Muscle of leg (tissue), 11 donors: ENCODE data around the gene YPEL5. TPM values are rescaled to one million over a fixed set of nuclear protein-coding genes. Genes with fewer than 3 reads are reported as not detected.

Source experiments
- DNase-seq: peaks from one replicate; pipeline ENCODE4 v3.0.0; 2013
- H3K27ac ChIP-seq: one replicate; pipeline ENCODE4 v1.5.1; 2013; ENCODE audit warnings: mild to moderate bottlenecking, low read length, control low read depth
- H3K27me3 ChIP-seq: one replicate; pipeline ENCODE4 v1.6.1; 2013; ENCODE audit warnings: low read length; ENCODE audit not compliant: control insufficient read depth, insufficient read depth
- H3K36me3 ChIP-seq: one replicate; pipeline ENCODE4 v1.6.1; 2013; ENCODE audit warnings: low read length; ENCODE audit not compliant: control insufficient read depth, insufficient read depth
- H3K4me1 ChIP-seq: one replicate; pipeline ENCODE4 v1.6.1; 2013; ENCODE audit warnings: low read length; ENCODE audit not compliant: control insufficient read depth, insufficient read depth
- H3K4me3 ChIP-seq: one replicate; pipeline ENCODE4 v1.5.1; 2013; ENCODE audit warnings: low read length, control low read depth
- H3K9me3 ChIP-seq: replicated peaks from 2 replicates; pipeline ENCODE4 v1.6.1; 2013; ENCODE audit warnings: low read depth, low read length; ENCODE audit not compliant: control insufficient read depth
- WGBS: methylation state at CpG from one replicate; pipeline ENCODE4 v1.1.5; 2013; ENCODE audit warnings: missing lambda C conversion rate; ENCODE audit not compliant: insufficient coverage; 5-methylcytosine and 5-hydroxymethylcytosine counted together
- polyA plus RNA-seq, 8 donors: library from polyadenylated mRNA; unstranded; fragments of 120-200 nt; gene quantifications; one replicate each; pipeline versions ENCODE4 v1.2.1 to v1.2.3, GENCODE V29; 2013; ENCODE audit warnings: inconsistent platforms in 1 of 8, low replicate concordance in 1 of 8; ENCODE audit not compliant: insufficient read length in 8 of 8, insufficient read depth in 1 of 8
- total RNA-seq: library from RNA; stranded (reverse); fragments of 120-200 nt; gene quantifications from one replicate; pipeline ENCODE4 v1.2.4, GENCODE V29; 2013

YPEL5 gene
- total and polyA plus RNA-seq, 9 donors, result 33.4 to 53.2 (median 45.6) TPM

DNA sequence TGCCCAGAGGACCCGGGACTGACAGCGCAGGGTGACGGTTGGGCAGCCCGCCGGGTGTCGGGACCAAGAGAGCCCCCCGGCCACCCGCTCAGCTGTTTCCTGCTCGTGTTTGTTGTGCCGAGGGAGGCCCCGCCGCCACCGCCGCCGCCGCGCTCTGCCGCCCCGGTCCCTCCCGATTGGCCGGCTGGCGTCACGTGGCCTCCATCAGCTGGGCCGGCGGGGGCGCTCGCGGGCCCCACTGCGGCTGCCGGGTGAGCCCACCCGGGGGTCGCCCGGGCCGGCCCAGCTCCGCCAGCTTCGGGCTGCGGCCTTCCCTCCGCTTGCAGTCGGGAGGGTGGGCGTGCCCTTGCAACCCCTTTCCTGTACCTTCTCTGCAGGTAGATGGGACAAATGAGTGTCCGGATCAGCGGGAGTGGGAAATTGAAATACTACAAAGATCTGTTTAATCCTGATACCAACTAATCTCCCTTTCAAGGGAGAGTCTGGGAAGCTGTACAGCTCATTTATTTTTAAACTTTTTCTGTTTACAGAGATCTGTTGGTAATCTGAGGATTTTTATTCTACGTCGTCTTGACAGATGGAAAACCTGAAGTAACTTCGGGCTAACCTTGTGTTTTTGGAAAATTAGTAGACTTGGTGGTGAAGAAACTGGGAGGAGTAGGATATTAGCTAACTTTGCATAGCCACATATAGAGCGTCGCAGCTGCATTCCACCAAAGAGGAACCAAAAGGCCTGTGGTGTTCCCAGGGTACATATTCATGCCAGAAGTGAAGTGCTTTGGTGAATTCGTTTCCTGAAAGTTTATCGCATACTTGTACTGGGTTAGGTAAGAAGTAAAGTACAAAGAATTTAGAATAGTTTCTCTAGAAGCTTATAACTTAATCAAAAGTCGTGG, 1.2 kb downstream of the YPEL5 start:
- H3K4me3 ChIP-seq, result peak overlapping the region; percentile 81
- DNase-seq, result peak; percentile 87
- no peaks in the 10 kb centered on the region for H3K27me3 ChIP-seq
- peaks cover 11% of the 10 kb centered on the region for H3K4me1 ChIP-seq
- no peaks in the 10 kb centered on the region for H3K9me3 ChIP-seq
- peak overlapping the region; percentile 84 for H3K27ac ChIP-seq
- WGBS, result 1% methylated on average over 33 of the region's 50 CpGs
- peaks cover 10% of the 10 kb centered on the region for H3K36me3 ChIP-seq

DNA sequence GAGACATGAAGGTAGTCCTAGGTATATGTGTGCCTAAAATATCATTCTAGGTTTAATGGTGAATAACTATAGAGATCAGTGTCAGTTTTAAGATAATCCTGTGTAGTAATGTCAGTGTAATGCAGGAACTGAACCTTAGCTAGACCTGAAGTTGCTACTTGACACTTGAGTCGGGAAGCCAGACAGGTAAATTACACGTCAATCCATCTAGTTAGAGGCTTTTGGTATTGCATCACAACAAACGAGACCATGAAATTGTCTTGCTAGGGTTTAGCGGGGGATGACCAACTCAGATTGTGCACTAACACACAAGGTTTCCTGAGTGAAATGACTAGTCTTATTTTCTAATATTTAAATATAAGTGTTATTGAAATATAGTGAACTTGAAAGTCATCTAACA, 2.0 kb downstream of the YPEL5 start:
- Histone ChIP-seq H3K9me3 (no peaks in the 10 kb centered on the region), H3K4me1 (peaks cover 11% of the 10 kb centered on the region), H3K4me3 (no peak overlapping the region), H3K36me3 (peaks cover 12% of the 10 kb centered on the region), H3K27me3 (no peaks in the 10 kb centered on the region), H3K27ac (no peak overlapping the region)
- no peak for DNase-seq
- WGBS, result 40% methylated on average over 1 of the region's 4 CpGs

- DNase-seq, result no peak
- no peaks in the 10 kb centered on the region for H3K27me3 ChIP-seq
- peaks cover 15% of the 10 kb centered on the region for H3K36me3 ChIP-seq
- peaks cover 11% of the 10 kb centered on the region for H3K4me1 ChIP-seq
- H3K27ac ChIP-seq, result no peak overlapping the region
- 10% methylated on average over 2 of the region's 6 CpGs for WGBS
- H3K4me3 ChIP-seq, result no peak overlapping the region
- no peaks in the 10 kb centered on the region for H3K9me3 ChIP-seq
Observed at GRCh38 chr2:30149513-30149912, 2.7 kb downstream of the YPEL5 start.

- H3K27ac ChIP-seq, result no peak overlapping the region
- WGBS, result no CpG with 5 or more reads among the region's 1 CpG
Observed at GRCh38 chr2:30149976-30150375, 3.2 kb downstream of the YPEL5 start.

GRCh38 chr2:30150786-30151185, 4.0 kb downstream of the YPEL5 start:
- WGBS, result no CpG with 5 or more reads among the region's 4 CpGs
- H3K4me1 ChIP-seq, result peaks cover 11% of the 10 kb centered on the region
- peaks cover 15% of the 10 kb centered on the region for H3K36me3 ChIP-seq
- no peak for DNase-seq
- no peaks in the 10 kb centered on the region for H3K9me3 ChIP-seq
- no peaks in the 10 kb centered on the region for H3K27me3 ChIP-seq
- no peak overlapping the region for H3K4me3 ChIP-seq
- H3K27ac ChIP-seq, result no peak overlapping the region

More at GRCh38 chr2:30149976-30150375, 3.2 kb downstream of the YPEL5 start:
- DNase-seq, result no peak
- Histone ChIP-seq H3K9me3 (no peaks in the 10 kb centered on the region), H3K27me3 (no peaks in the 10 kb centered on the region), H3K4me1 (peaks cover 11% of the 10 kb centered on the region), H3K36me3 (peaks cover 15% of the 10 kb centered on the region), H3K4me3 (no peak overlapping the region)

DNA sequence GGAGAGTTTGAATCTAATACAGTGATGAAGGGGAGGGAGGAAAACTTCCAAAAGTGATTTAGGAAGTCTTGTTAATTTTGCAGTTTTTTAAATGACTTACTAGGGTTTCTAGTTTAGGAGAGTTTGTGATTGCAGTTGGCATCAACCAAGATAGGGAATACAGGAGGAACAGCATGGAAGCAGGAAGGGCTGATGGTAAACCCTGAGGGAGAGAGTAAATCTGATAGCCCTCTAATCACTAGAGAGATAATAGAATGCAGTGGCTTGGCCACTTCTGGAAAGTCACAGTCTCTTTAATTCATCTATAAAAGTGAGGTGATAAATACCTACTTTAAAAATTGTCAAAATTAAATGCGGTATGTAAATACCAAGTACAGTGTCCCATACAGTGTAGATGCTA, 5.6 kb downstream of the YPEL5 start:
- peaks cover 7% of the 10 kb centered on the region for H3K4me1 ChIP-seq

DNA sequence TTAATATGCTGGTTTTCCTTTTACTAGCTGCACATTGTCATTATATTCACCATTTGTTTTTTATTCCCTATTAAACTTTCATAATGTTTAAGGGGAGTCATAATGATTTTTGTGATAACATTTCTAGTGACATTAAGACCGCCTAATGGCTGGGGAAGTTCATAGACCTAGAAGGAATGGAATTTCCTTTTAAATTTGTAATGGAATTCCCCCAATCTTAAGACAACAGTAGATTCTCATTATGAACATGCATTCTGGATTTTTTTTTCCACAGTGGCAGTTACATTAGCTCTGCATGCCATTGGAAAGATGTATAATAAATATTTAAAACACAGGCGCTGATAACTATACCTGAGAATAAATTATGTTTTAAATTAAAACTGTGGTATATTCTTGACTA, 8.4 kb downstream of the YPEL5 start:
- WGBS, result no CpG with 5 or more reads among the region's 2 CpGs
- H3K4me3 ChIP-seq, result no peak overlapping the region
- H3K4me1 ChIP-seq, result peaks cover 4% of the 10 kb centered on the region
- H3K9me3 ChIP-seq, result no peaks in the 10 kb centered on the region
- H3K27ac ChIP-seq, result no peak overlapping the region
- H3K27me3 ChIP-seq, result no peaks in the 10 kb centered on the region
- peaks cover 44% of the 10 kb centered on the region for H3K36me3 ChIP-seq
- DNase-seq, result no peak

More for the DNA sequence above, 5.6 kb downstream of the YPEL5 start:
- DNase-seq, result no peak
- Histone ChIP-seq H3K27ac (no peak overlapping the region), H3K27me3 (no peaks in the 10 kb centered on the region), H3K9me3 (no peaks in the 10 kb centered on the region), H3K4me3 (no peak overlapping the region), H3K36me3 (peaks cover 26% of the 10 kb centered on the region)
- no CpG with 5 or more reads among the region's 1 CpG for WGBS

DNA sequence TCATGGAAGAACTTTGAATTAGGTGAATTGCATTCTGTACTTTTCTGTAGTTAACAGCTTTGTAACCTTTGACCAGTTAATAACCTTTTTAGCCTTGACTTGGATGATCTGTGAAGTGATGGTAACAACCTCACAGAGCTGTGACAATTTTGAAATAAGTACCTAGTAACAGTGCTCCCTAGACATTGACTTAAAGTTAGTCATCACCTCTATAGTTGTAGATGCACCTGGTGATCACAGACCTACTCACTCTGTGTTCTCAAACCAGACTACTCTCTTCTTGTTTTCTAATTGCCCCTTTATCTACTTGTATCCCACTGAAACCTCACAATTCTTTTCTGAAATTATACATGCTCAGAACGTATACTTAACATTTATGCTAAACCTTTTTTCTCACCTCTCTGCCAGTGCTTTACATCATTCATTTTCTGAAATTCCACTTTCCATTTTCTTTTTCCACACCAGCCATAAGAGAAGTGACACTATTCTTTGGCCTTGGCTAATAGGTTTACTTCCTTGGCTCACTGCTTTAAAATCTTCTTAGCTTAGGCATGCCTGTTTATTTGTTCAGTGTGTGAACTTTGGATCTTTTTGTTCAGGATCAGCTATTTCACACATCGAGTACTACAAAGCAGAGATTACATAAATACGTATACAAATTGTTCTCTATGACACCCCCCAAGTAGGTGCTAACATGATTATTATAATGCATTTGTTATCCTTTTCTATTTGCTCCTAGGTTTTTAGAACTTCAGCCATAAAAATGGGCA, 9.3 kb downstream of the YPEL5 start:
- Histone ChIP-seq H3K4me3 (no peak overlapping the region), H3K36me3 (peaks cover 44% of the 10 kb centered on the region), H3K27me3 (no peaks in the 10 kb centered on the region), H3K4me1 (no peaks in the 10 kb centered on the region), H3K9me3 (no peaks in the 10 kb centered on the region), H3K27ac (no peak overlapping the region)
- DNase-seq, result no peak
- 77% methylated on average over 1 of the region's 3 CpGs for WGBS

GRCh38 chr2:30157616-30158015, 10.8 kb downstream of the YPEL5 start:
- Histone ChIP-seq H3K4me3 (no peak overlapping the region), H3K4me1 (no peaks in the 10 kb centered on the region), H3K9me3 (no peaks in the 10 kb centered on the region), H3K27me3 (no peaks in the 10 kb centered on the region), H3K36me3 (peaks cover 43% of the 10 kb centered on the region), H3K27ac (no peak overlapping the region)
- DNase-seq, result no peak
- 86% methylated on average over 2 of the region's 4 CpGs for WGBS

- H3K27me3 ChIP-seq, result no peaks in the 10 kb centered on the region
- no peak overlapping the region for H3K4me3 ChIP-seq
- no peak for DNase-seq
- H3K36me3 ChIP-seq, result peaks cover 38% of the 10 kb centered on the region
- H3K9me3 ChIP-seq, result no peaks in the 10 kb centered on the region
- peaks cover 2% of the 10 kb centered on the region for H3K4me1 ChIP-seq
- 100% methylated on average over 1 of the region's 2 CpGs for WGBS
- no peak overlapping the region for H3K27ac ChIP-seq
Observed at GRCh38 chr2:30159766-30160165, 13.0 kb downstream of the YPEL5 start.
